GM12891 (cell line): ENCODE results near the gene MYL5.
"Not testable (repeated sequence)": the region's sequence is repeated elsewhere in the genome, so short reads cannot be mapped to it uniquely, and the experiment has no call there.

ENCODE experiments used
- DNase-seq: peaks from one replicate; pipeline ENCODE4 v3.0.0; 2011; ENCODE audit warnings: low spot score; ENCODE audit not compliant: insufficient read length
- FAIRE-seq: peaks from 2 replicates; lab custom pipeline; 2011; peaks lifted over from hg19 to GRCh38; lab: Jason Lieb, UNC
- PAX5 ChIP-seq: IDR thresholded peaks from 2 replicates; pipeline ENCODE4 v1.6.1; 2011; ENCODE audit warnings: low read length, moderate library complexity, mild to moderate bottlenecking; ENCODE audit not compliant: insufficient read depth, severe bottlenecking
- POLR2A ChIP-seq: IDR thresholded peaks from 2 replicates; pipeline ENCODE4 v1.6.1; 2011; ENCODE audit warnings: low read depth, low read length, control low read depth
- POLR2AphosphoS5 ChIP-seq: IDR thresholded peaks from 2 replicates; pipeline ENCODE4 v1.6.1; 2011; ENCODE audit warnings: low read depth, low read length, control low read depth
- POU2F2 ChIP-seq: IDR thresholded peaks from 2 replicates; pipeline ENCODE4 v1.6.1; 2011; ENCODE audit warnings: low read depth, mild to moderate bottlenecking, control low read depth, low read length, moderate library complexity
- SPI1 ChIP-seq: IDR thresholded peaks from 2 replicates; pipeline ENCODE4 v1.6.1; 2011; ENCODE audit warnings: low read depth, low read length, control low read depth
- TAF1 ChIP-seq: IDR thresholded peaks from 2 replicates; pipeline ENCODE4 v1.6.1; 2011; ENCODE audit warnings: low read depth, low read length, control low read depth

The MYL5 gene

DNA sequence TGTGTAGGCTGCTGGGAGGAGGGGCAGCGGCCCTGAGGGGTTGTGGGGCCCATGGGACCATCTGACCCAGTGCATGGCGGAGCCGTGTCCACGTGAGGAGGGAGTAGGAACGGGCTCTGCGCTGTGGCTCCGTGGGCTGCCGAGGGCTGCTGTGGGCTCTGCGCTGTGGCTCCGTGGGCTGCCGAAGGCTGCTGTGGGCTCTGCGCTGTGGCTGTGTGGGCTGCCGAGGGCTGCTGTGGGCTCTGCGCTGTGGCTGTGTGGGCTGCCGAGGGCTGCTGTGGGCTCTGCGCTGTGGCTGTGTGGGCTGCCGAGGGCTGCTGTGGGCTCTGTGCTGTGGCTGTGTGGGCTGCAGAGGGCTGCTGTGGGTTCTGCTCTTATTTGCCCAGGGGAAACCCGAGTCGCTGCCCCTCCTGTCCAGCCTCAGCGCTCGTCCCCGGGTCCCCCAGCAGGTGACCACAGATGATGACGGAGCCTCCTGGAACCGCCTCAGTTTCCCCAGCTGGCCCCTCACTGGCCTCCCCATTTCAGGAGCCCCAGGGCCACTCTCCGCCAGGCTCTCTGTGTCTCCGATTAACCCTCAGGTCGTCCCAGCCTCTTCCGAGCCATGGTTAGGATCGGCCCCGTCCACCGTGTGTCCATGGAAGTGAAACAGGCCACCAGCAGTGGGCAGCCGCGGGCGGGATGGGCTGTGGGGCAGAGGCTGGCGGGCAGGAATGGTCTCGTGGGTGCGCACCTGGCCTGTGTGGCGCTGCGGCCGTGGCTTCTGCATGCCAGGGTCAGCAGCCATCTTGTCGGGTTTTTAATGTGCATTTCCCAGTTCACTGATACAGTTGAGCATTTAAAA is 51.3 kb downstream of the MYL5 start:
- FAIRE-seq (no peak), DNase-seq (no peak)
- TF ChIP-seq POLR2A: no peak
- no peak for TF ChIP-seq POU2F2
- TF ChIP-seq POLR2AphosphoS5: no peak
- TF ChIP-seq SPI1: no peak
- no peak for TF ChIP-seq TAF1
- TF ChIP-seq PAX5: no peak

DNA sequence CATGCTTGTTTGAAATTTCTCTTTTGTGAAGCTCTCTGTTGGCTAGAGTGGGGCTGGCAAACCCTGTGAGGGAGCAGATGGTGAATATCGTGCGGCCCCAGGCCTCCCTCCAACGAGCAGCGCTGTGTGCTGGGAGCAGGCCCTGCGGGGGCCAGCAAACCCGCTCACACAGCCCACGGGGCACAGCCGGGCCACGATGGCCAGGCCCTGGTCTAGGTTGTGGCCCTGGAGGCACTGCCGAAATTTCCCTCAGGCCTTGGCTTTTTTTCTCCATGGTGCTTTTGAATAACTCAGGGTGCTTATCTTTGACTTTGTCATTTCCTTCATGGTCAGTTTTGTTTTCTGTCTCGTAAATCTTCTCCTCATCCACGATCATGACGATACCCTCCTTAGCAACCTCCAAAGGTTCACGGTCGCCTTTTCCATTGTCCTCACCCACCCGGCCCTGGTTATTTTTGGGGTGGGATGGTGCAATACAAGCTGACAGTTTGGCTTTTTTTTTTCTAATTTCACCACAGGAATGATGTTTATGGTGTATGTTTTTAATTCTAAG is 52.0 kb downstream of the MYL5 start:
- no peak for DNase-seq
- FAIRE-seq: no peak
- TF ChIP-seq POU2F2 (no peak), TAF1 (no peak), POLR2AphosphoS5 (no peak), POLR2A (no peak), SPI1 (no peak), PAX5 (no peak)

DNA sequence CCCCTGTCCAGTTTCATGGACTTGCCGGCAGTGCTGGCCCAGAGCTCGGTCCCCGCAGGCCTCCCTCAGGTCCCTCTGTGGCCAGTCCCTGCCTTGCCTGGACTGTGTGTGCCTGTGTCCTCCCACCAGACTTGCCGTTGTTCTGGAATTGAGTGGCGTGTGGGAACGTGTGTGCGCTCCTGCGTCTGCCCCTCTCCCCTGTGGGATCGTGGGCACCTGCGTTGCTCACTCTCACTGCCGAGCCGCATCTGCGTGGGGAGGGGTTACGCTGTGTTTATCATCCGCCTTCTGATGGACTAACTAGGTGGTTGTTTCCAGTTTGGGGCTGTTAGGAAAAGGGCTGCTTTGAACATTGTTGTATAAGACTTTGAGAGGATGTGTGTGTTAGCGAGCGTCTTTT is 52.5 kb downstream of the MYL5 start:
- FAIRE-seq (peak; percentile 43), DNase-seq (no peak)
- TF ChIP-seq POLR2AphosphoS5 (no peak), POU2F2 (no peak), PAX5 (no peak), SPI1 (no peak), TAF1 (no peak), POLR2A (no peak)

DNA sequence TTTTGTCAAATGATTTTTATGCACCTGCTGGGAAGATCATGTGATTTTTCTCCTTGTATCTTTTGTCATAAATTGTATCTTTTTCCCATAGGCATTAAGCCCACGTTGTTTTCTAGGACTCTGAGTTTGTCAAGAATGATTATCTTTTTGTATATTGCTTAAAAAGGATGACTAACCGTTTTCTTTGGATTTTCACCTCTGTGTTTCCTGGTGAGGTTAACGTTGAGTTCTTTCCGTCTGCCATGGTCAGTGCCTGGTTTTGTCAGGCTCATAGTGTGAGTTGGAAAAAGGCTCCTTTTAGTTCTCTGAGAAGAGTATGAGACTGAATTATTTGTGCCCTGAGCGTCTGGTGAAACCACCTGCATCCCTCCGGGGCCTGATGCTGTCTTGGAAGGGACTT is 53.2 kb downstream of the MYL5 start:
- no peak for FAIRE-seq
- DNase-seq: no peak
- TF ChIP-seq PAX5 (no peak), POLR2A (no peak), SPI1 (no peak), POU2F2 (no peak), POLR2AphosphoS5 (no peak), TAF1 (no peak)

DNA sequence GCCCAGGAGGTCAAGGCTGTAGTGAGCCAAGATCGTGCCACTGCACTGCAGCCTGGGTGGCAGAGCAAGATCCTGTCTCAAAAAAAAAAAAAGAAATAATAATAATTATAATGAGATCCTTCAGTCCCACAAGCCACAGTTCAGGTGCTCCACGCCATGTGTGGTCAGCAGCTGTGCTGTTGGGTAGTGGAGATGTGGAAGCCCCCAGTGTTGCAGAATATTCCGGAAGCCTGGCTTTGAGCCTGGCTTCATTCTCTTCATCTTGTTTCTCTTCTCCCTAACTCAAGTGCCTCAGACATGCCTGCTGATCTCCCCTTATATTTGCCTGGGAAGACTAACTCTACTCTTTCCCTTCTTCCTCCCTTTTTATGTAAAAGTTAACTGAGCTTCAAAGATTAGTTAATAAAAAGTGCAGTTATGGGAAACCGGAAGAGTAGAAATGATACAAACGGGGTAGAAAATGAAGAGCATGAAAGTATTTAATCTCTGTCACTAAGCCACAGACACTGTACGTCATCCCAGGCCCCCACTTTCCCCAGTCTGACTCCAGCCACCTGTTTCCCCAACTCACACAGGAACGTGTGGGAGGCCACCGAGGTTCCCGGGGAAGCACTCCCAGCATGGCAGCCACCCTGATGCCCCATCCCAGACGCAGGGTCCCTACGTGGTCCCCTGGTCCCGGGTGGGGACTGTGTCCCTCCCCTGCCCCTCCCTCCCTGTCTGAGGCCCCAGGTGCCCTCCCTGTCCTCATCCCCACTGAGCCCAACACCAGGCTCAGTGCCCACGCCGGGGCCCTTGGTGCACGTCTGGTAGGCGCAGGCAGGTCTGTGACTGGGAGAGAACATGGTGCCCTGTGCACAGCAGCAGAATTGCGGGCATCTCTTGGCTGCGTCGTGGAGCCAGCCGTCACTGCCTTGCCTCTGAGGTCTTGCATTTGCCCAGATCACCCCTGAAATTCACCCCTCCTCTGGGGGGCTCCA is 55.3 kb downstream of the MYL5 start:
- TF ChIP-seq POLR2AphosphoS5: no peak
- TF ChIP-seq TAF1: no peak
- TF ChIP-seq PAX5: no peak
- no peak for TF ChIP-seq POU2F2
- no peak for TF ChIP-seq SPI1
- FAIRE-seq (no peak), DNase-seq (no peak)

DNA sequence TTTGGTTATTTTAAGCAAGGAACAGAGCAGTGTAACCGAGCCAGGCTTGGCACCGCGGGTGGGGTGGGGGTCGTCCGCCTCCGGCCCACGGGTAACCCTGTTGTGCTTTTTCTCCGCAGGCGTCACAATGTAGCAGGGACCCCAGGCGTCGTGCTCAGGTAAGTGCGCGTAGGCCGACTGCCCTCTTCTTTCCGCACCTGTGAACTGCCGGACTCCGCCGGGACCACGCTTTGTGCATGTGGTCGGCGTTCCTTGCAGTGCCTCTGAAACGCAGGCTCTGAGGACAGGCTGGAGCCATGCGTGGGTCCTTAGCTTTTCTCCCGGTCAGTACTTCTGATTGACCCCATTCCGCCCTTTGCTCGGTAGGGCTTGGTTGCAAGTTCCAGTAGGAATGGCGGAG is 56.2 kb downstream of the MYL5 start:
- DNase-seq (no peak), FAIRE-seq (no peak)
- TF ChIP-seq POLR2A (no peak), POU2F2 (no peak), POLR2AphosphoS5 (no peak), PAX5 (no peak), TAF1 (no peak), SPI1 (no peak)

DNA sequence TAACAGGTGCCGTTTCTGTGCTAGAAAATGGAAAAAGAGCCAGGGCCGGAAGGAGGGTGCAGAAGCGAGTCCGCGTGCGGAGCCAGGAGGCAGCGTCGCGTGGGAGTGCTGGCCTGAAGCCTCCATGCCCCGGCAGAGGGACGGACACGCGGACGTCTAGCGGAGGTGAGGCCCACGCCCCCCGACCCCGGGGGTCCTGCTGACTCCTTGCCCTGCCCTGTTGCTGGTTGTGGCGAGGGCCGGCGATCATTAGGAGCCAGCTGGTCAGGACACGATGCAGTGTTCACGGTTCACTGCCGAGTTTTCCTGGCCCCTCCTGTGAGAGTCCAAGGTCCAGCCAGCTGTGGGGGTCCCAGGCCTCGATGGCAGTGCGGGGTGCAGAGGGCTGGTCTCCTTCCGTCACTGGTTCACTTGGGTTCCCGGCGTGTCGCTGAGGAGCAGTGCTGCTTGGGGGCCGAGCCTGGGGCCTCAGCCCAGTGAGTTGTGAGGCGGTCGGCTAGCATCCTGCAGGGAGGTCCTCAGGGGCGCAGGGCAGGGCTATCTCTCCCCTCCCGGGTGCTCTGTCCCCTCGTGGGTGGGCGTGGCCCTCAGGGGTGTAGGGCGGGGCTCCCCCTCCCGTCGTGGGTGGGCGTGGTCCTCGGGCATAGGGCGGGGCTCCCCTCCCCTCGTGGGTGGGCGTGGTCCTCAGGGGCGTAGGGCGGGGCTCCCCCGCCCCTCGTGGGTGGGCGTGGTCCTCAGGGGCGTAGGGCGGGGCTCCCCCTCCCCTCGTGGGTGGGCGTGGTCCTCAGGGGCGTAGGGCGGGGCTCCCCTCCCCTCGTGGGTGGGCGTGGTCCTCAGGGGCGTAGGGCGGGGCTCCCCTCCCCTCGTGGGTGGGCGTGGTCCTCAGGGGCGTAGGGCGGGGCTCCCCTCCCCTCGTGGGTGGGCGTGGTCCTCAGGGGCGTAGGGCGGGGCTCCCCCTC is 56.9 kb downstream of the MYL5 start:
- not testable (repeated sequence) for FAIRE-seq, DNase-seq
